ENCODE data around the gene LRRC32.

LRRC32 gene, protein sequence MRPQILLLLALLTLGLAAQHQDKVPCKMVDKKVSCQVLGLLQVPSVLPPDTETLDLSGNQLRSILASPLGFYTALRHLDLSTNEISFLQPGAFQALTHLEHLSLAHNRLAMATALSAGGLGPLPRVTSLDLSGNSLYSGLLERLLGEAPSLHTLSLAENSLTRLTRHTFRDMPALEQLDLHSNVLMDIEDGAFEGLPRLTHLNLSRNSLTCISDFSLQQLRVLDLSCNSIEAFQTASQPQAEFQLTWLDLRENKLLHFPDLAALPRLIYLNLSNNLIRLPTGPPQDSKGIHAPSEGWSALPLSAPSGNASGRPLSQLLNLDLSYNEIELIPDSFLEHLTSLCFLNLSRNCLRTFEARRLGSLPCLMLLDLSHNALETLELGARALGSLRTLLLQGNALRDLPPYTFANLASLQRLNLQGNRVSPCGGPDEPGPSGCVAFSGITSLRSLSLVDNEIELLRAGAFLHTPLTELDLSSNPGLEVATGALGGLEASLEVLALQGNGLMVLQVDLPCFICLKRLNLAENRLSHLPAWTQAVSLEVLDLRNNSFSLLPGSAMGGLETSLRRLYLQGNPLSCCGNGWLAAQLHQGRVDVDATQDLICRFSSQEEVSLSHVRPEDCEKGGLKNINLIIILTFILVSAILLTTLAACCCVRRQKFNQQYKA

DNA sequence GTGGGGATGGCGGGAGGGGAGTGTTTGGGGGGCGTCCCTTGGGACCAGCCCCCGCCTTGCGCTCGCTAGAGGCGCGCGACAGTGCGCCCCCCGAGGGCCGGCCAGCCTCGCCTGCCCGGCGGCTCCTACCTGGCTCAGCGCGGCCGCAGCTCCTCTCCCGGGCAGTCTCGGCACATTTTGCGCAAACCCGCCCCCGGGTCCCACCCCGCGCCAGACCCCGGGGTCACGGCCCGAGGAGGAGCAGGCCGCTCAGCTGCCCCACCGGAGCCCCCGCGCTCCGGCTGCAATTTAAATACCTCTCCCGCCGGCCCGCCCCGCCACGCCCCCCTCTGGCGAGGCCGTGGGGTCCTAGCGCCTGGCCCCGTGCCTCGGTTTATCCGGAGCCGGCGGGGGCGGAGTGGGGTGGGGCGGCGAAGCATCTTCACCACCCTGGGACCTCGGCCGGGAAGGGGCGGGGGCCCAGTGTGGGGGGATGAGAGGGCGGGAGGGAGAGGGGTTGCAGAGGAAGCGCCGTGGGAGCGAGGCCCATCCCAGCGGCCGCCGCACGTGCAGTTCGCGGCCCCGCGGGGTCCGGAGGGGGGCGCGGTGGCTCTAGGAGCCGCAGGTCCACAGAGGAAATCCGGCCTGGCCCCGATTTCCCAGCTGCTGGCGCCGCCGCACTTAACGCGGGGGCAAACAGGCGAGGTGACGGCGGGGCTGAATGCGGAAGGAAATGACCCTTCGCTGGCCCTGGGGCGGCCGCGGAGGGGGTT lies at the start of gene LRRC32:
Gene LRRC32, minus strand, starts transcription at position 263 of the 752 bp plus-strand sequence. CDS start 4,793 bp downstream, outside the sequence.
- no peak for DNase-seq (ENCODE audit: low read depth)

DNA sequence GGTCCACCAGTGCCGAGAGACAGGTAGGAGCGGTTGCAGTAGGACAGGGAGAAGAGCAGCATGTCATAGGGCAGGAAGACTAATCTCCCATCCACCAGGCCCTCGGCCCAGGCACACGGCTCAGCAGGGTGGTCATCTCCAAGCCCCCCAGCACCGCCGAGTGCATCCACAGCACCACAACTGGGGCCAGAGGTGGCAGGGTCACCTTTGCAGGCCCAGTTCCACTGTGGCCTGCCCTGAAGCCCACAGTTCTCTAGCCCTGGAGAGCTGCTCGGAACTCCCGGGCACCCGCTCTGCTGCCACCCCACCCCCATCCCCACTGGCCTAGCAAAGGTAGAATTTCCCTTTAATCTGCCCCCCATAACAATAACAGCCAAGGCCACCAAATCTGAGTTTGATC lies 49.1 kb upstream of the LRRC32 start:
- DNase-seq (ENCODE audit: low read depth), result no peak

DNA sequence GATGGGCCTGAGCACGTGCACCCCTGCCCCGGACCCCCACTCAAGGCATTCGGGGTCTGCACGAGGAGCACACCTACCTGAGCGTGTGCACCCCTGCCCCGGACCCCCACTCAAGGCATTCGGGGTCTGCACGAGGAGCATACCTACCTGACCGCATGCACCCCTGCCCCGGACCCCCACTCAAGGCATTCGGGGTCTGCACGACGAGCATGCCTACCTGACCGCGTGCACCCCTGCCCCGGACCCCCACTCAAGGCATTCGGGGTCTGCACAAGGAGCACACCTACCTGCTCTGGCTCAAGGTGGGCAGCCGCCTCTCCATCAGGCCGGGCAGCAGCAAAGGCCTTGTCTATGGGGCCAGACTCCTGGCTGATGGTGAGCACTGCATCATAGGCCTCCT lies 48.7 kb upstream of the LRRC32 start:
- DNase-seq (ENCODE audit: low read depth), result no peak

DNA sequence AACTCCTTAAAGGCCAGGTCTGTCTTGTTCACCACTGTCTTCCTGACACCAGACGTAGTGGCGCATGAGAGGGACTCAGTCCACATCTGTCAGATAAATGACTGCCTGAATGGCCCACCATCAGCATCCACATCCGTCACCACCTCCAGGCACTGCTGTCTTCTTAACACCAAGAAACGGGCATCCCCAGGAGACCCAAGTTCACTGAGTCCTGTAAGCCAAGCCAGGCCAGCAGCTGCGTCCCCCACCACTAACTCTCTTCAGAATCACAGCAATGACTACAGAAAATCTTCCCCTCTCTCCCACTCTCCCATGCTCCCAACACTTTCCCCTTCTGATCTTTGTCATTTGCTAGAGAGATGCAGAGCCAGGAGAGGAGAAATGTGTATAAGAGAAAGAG lies 47.3 kb upstream of the LRRC32 start:
- no peak for DNase-seq (ENCODE audit: low read depth)

DNA sequence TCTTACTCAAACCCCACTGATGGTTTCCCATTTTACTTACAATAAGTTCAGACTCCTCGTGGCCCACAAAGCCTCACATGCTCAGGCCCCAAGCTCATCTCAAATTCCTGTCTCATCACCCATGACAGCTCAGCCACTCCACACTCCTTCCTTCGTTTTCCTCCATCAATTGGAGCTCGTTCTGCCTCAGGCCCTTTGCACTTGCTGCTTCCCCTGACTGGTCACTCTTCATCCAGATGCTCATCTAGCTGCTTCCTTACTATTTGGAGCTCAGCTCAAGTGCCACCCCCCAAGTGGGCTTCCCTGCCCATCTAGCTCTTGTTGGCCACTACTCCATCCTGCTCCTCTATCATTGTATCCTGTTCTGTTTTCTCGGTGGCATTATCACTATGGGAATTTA lies 46.8 kb upstream of the LRRC32 start:
- no peak for DNase-seq (ENCODE audit: low read depth)

DNA sequence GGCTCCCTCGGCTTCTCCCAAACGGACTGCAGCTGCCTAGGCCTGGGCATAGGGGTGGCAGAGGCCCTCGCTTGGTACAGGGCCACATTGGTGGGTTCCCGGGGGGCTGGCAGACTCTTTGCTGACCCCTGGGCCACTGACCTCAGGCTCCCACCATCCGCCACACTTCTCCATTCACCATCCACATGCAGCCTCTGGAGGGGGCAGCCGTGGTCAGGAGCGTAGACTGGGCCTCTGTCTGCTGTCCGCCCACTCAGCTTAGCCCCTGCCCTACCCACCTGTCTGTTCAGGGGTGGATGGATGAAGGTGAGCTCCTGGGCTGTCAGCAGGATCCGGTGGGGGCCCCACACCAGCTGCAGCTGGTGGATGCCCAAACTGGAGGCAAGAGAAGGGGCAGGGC lies 45.7 kb upstream of the LRRC32 start:
- DNase-seq (ENCODE audit: low read depth), result no peak

DNA sequence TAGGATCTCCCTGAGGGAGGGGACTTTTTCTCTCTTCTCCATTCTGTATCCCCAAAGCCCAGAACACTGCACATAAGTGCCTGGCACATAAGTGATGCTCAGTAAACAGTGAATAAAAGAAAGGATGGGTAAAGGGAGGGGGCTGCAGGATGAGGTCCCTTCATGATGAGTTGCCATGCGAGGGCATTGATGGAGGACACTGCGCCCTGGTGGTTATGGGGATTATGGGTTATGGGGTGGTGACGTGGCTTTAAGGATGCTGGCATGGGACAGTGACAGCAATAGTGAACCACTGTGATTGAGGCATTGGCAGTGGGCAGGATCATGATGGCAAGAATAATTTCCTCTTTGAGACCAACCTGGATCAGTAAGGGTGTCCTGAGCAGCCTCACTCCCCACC lies 43.9 kb upstream of the LRRC32 start:
- no peak for DNase-seq (ENCODE audit: low read depth)

DNA sequence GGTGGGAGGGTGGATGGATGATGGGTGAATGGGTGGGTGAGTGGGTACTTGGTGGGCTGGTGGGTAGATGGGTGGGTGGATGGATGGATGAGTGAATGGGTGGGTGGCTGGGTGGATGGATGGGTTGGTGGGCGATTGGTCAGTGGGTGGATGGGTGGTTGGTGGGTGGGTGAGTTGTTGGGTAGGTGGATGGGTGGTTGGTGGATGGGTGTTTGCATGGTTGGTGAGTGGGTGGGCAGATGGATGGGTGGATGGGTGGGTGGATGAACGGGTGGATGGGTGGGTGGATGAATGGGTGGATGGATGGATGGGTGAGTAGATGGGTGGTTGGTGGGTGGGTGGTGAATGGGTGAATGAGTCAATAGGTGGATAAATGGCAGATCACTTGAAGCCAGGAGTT lies 43.0 kb upstream of the LRRC32 start:
- DNase-seq (ENCODE audit: low read depth), result no peak

DNA sequence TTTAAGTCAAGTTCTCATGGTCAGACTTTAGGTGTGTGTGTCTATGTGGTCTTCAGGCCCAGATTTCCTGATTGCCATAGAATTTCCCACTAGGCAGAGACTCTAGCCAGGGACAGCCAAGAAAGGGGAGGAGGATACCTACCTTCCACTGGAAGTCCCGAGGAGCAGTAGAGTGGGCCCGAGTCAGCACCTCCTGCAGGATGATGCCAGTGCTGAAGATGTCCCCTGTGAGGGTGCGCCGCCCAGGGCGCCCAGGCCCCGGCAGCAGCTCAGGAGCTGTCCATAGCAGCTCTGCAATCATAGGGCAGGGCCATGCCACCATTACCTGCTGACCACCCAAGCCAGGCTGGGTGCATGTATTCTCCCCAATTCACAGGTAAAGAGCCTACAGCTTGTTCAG lies 41.6 kb upstream of the LRRC32 start:
- no peak for DNase-seq (ENCODE audit: low read depth)

DNA sequence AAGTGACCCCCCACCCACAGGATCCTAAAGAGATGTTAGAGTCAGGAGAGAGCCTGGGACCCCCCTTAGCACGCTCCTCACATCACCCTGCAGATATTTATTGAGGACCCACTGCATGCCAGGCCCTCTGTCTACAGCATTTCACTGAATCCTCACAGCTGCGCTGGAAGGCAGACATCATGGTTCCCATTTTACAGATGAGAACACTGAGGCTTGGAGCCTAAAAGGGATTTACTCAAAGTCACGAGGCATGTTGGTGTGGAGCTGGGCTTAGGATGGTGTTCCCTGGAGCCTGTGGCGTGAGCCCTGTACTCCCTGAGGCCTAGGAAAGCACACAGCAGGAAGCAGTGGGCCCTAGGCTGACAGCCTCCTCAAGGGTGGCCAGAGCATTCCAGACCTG lies 39.2 kb upstream of the LRRC32 start:
- no peak for DNase-seq (ENCODE audit: low read depth)

DNA sequence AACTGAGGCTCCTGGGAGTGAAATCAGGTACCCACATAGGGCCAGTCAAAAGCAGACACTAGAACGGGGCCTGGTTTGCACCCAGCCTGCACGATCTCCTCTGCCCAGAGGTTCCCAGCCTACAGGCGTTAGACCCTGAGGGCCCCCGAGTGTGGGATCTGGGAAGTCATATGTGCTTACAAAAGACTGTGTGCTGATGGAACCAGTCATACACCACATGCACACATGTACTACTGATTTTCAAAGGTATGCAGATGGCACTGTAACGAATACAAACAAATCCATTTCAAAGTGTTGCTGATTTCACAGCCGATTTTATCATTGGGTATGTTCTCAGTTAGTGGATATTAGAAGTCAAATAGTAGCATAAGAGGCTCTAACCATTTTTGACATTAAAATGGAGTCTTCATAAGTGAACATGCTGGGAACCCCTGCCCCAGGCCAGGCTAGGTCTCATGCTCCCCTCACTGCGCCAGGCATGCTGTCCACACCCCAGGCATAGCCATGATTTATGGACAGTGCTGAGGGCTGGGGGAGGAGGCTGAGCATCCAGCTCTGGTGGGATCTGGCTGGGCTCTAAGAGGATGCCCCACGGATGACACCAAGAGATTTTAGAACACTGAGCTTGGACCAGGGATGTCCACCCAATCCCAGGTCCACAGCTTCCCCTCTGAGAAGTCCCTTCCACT lies 38.6 kb upstream of the LRRC32 start:
- no peak for DNase-seq (ENCODE audit: low read depth)

DNA sequence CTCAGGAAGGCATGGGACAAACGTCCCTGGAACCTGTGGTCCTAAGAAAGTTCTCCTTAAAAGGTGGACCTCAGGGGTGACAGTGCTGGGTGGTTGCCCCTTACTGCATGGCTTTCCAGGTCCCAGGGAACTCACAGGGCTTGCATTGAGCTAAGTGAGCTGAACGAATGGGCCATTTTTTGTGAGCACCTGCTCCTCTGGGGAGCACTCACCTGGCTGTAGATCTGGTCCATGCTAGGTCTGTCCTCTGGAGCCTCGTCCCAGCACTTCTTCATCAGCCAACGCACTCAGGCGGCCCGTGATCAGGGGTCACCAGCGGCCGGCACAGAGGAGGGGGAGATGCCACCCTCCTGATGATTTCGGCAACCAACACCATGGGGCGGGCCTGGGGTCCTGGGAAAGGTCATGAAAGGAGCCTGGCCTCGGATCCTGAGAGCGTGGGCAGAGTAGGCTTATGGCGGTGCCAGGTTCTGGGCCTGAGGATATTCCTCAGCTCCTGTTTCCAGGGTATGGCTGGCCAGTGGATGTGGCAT lies 36.8 kb upstream of the LRRC32 start:
- DNase-seq (ENCODE audit: low read depth), result no peak

DNA sequence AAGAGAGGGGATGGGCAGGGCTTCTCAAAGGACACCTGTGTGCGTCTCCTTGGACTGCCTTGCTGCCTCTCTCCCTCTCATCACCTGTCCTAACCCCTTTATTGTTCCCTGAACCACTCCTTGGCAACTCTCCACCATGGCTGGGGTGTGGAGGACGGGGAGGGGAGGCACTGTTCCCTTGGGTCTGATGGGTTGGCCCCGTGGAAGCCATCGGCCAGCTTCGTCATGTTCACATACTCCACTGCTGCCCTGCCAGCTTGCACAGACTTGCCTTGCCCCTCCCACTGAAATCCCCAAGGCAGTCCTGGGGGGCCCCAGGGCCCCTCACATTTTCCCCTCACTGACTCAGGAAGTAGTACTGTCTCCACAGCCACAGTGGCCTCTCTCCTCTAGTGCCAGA lies 36.1 kb upstream of the LRRC32 start:
- no peak for DNase-seq (ENCODE audit: low read depth)

DNA sequence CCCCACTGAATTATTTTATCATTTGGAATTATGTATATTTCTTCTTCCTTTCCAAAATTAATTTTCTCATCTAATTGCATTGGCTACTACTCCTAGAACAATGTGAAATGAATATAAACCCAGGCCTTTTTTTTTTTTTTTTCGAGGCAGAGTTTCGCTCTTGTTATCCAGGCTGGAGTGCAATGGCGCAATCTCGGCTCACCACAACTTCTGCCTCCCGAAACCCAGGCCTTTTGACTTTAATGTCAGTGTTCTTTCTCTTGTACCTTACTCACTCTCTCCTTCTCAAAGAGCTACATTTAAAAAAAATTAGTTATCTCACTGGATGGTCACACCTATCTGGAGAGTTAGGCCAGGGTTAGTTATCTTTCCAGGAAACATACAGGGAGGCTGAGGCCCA lies 35.3 kb upstream of the LRRC32 start:
- DNase-seq (ENCODE audit: low read depth), result no peak

DNA sequence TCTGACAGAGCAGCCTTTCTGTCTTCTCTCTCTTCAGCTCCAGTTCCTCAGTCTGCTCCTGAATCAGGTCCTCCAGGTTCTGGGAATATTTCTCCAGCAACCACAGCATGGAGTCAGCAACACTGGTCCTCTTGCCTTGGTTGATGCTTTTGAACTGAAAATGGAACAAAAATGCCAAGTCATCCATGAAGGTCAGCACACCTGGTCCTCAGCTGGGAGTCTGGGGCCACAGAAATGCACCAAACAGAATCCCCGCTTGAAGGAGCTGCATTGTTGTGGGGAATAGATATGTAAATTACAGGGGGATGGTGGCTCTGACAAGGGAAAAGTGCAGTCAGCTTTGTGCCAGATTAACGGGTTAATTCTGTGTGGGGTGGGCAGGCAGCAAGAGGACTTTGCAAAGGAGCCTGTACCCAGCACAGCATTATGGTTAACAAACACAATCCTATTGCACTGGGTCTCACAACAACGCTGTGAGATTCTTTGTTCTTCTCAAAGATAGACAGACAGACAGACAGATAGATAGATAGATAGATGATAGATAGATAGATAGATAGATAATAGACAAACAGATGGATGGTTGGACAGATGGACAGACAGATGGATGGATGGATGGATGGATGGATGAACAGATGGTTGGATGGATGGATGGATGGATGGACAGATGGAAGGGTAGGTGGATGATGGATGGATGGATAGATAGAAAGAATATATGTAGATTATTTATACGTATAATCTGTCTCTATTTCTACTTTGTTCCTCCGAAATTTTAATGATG lies 33.8 kb upstream of the LRRC32 start:
- DNase-seq (ENCODE audit: low read depth), result no peak

DNA sequence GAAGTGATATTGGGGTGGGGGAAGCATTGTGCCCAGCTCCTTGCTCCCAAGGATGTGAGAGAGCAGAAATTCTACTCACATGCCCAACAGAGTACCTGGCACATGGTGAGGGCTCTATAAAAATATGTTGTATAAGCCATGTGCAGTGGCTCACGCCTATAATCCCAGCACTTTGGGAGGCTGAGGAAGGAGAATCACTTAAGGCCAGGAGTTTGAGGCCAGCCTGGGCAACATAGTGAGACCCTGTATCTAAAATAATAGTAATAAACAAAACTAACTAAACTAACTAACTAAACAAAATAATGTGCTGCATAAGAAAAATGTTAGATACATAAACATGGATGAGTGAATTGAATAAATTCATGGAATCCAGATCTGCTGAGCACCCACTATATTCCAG lies 33.2 kb upstream of the LRRC32 start:
- DNase-seq (ENCODE audit: low read depth), result no peak

DNA sequence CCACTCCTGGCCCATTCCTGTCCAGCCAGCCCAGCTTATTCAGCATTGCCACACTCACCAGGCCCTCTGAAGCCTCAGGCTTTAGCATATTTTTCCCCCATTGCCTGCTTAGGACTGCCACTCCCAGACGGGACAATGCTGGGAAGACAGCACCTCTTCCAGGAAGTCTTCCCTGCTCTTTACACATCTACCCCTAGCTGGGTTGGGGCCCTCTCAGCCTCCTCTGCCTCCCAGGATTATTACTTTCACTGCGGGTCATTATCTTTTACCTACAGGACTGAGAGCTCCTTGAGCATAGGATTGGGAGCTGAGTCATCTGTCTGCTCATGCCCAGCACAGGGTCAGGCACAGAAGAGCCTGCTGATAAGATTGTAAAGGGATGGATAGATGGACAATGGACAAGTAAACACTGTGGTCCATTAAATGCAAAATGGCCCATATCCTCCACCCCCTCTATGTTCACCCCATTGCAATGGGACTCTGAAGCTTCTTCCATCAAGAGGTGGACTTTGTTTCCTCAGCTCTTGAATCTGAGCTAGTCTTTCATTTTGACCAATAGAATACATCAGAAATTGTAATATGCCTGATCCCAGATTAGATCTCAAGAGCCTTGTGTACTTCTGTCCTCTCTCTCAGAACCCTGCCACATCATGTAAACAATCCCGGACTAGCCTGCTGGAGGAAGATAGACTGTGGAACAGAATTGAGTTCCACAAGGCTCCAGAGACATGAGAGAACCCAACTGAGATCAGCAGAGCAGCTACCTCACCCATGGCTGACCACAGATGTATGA lies 32.0 kb upstream of the LRRC32 start:
- no peak for DNase-seq (ENCODE audit: low read depth)

DNA sequence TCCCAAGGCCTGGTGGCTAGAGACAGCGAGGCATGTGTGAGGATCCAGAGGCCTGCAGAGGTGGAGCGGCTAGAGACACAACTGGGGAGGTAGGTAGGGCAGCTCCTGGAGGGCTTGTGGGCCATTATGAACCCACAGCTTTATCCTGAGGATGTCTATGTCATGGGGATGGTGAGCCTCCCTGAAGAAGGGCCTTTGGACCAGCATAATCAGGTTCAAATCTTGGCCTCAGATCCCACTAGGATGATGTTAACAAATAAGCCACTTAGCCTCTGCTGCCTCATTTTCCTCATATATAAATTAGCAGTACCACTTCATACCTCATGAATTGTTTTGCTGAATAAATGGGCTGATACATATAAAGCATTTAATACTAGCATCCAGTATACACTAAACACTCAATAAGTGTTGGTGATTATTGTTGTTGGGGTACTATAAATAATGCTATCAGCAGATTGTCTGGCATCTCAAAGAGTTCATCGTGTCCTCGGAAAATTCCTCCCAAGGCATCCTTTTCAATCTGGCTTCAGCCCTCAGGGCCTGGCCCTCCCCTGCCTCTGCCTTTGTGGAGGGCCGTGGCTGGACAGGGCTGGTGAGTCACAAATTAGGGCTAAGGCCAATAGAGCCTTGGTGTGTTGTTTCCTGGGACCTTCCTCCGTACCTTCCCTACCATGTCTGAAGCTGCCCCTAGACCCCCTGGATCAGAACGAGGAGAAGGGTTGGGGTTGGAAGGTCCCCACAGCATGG lies 30.9 kb upstream of the LRRC32 start:
- no peak for DNase-seq (ENCODE audit: low read depth)

DNA sequence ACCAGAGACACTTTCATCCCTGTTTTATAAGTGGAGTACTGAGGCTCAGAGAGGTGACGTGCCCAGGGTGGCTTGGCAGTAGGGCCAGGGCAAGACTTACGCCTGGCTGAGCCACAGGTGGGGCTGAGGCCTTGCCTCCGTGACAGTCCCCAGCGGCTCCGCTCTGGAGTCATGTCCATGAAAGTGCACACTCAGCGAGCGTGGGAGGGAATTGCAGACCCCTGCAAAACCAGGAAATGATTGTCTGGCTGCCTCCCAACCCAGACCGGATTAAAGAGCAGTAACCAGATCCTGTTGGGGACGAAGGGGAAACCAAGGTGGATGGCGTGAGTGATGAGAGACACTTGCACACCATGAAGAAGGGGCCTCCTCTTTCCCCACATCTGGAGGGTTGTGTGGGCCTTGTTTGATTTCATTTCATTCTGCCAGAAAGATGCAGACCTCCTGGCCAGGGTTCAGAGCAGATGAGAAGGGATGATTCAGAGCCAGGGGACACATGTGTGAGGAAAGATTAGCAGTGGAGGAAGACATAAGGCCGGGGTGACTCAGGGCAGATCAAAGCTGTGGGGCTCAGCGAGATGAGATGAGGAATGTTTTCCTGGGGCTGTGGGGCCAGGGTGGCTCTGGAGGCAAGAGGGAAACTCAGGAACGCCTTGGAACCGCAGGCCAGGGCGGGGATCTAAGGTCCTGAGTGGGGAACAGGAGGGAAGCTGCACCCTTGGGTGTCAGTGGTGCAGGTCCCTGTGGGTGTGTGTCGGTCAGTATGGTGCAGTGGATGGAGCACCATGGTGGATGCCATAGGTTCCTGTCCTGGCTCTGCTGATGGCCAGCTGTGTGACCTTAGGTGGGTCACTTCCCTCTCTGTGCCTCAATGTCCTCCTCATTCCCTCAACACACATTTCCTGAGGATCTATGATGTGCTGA lies 29.9 kb upstream of the LRRC32 start:
- no peak for DNase-seq (ENCODE audit: low read depth)
